ENCODE data around the gene LGR5. TPM values are rescaled to one million over a fixed set of nuclear protein-coding genes. Genes with fewer than 3 reads are reported as not detected.

The LGR5 gene
- total and polyA plus RNA-seq, 9 of the 15 experiments (the other 6 are each of a cell fraction or from before 2014, with no cell fraction given), result not detected

DNA sequence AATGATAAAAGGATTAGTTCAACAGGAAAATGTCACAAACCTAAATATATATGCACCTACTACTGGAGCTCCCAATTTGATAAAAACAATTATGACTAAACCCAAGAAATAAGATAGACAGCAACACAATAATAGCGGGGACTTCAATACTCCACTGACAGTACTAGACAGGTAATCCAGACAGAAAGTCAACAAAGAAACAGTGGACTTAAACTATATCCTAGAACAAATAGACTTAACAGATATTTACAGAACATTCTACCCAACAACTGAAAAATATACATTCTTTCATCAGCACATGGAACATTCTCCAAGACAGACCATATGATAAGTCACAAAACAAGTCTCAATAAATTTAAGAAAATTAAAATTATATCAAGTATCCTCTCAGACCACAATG, 28.0 kb upstream of the LGR5 start:
- H3K27me3 ChIP-seq (ENCODE audit: control insufficient read depth in 2 of 2, insufficient read depth in 2 of 2, low read length in 2 of 2), result no peaks in the 10 kb centered on the region
- no peaks in the 10 kb centered on the region for H3K9me3 ChIP-seq (replicated peaks; ENCODE audit: control insufficient read depth, insufficient read depth, low read depth, low read length)
- no peaks in the 10 kb centered on the region for H3K36me3 ChIP-seq (ENCODE audit: control insufficient read depth, insufficient read depth, low read length)
- no peak for ATAC-seq
- intact Hi-C loops (cut with micrococcal nuclease), result loop anchor here (10.0 kb wide), 1 partner anchor 533 kb away; no protein-coding TSS in a partner anchor
- no peaks in the 10 kb centered on the region for H4K20me1 ChIP-seq (replicated peaks; ENCODE audit: control insufficient read depth, insufficient read depth, low read length)
- FAIRE-seq, result no peak
- no peak overlapping the region for H2AFZ ChIP-seq (ENCODE audit: low read depth, low read length)
- H3K9me1 ChIP-seq (ENCODE audit: control insufficient read depth, insufficient read depth, low read length), result no peaks in the 10 kb centered on the region
- BruUV-seq (replicated peaks), result no TSS peak
- no peaks in the 10 kb centered on the region; a peak in 1 of 5 replicates for H3K4me1 ChIP-seq (replicated peaks in 1 of 2; ENCODE audit: control insufficient read depth in 2 of 2, insufficient read depth in 2 of 2, low read length in 2 of 2)
- 31% methylated on average over 1 of the region's 1 CpG for WGBS (ENCODE audit: insufficient coverage, low coverage, missing lambda C conversion rate)
- ChIA-PET POLR2A (no interaction called here), CTCF (ENCODE audit: low intra/inter-chr PET ratio) (no interaction called here)
- TF ChIP-seq ELF4 (CRISPR knock-in tag; IDR thresholded peaks at IDR 0.05), result no peak
- no peak overlapping the region for H3K27ac ChIP-seq (ENCODE audit: extremely low read depth, low read depth, low read length)
- in situ Hi-C loops (cut with MboI), result loop anchor here (10.0 kb wide), 1 partner anchor 343 kb away; the partner anchor contains the start of gene RAB21
- no peak overlapping the region for H3K4me2 ChIP-seq (ENCODE audit: insufficient read depth, low read length)
- DNase-seq (ENCODE audit: extremely low read depth in 1 of 4, low spot score in 3 of 4), result no peak
- H3K4me3 ChIP-seq, result no peak overlapping the region
- no peak overlapping the region for H3K9ac ChIP-seq (ENCODE audit: insufficient read depth in 1 of 2, low read depth in 2 of 2, low read length in 2 of 2)
- H3K79me2 ChIP-seq (ENCODE audit: control insufficient read depth, insufficient read depth, low read length), result no peaks in the 10 kb centered on the region

DNA sequence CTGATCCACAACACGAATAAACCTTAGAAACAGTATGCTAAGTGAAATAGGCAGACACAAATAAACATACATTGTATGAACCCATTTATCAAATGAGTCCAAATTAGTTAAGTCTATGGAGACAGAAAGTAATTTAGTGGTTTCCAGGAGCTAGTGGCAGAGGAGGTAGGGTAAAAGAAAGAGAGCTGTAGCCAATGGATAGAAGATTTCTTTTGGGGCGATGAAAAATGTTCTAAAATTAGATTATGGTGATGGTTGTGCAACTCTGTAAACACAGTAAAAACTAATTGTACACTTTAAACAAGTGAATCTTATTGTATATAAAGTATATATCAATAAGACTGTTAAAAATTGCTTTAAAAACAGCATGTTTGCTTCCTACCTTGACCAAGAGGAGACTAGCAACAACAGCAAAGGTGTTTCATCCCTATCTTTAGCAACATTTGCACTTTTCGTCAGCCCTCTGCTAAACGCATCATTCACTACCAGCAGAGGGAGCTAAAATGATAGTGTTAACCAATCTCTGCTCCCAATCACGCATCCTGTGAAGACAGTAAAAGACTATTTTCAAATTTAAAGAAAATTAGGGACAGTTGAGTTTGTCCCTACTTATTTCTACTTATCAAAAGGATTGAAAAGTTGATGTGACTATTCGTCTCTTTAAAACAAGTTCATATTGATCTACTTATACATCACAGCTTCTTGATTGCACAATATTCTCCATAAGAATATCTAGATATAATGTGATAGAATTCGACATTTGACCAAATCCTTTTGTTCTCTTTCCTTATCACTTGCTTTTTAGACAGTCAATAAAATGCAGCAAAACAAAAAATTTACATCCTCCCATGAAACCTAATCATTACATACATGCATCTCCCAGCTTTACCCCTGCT, 24.0 kb upstream of the LGR5 start:
- no TSS peak for BruUV-seq (replicated peaks)
- 1% methylated on average over 7 of the region's 7 CpGs for WGBS (ENCODE audit: insufficient coverage, low coverage, missing lambda C conversion rate)
- no peaks in the 10 kb centered on the region for H3K9me1 ChIP-seq (ENCODE audit: control insufficient read depth, insufficient read depth, low read length)
- no peak overlapping the region for H3K27ac ChIP-seq (ENCODE audit: extremely low read depth, low read depth, low read length)
- H3K79me2 ChIP-seq (ENCODE audit: control insufficient read depth, insufficient read depth, low read length), result no peaks in the 10 kb centered on the region
- no peak overlapping the region for H3K4me2 ChIP-seq (ENCODE audit: insufficient read depth, low read length)
- POLR2A ChIA-PET, result interaction anchor here (0.7 kb wide), 2 partner anchors 12 to 28 kb away, joined by 3 to 4 read pairs; no protein-coding TSS in a partner anchor
- intact Hi-C loops (cut with micrococcal nuclease), result loop anchor here (1.0 to 10.0 kb wide), 5 partner anchors 136 to 529 kb away; no protein-coding TSS in a partner anchor
- CTCF ChIA-PET (ENCODE audit: low intra/inter-chr PET ratio), result interaction anchor here (0.6 to 1.4 kb wide), 6 partner anchors 136 to 868 kb away, joined by 3 to 8 read pairs (median 3); no protein-coding TSS in a partner anchor
- H3K36me3 ChIP-seq (ENCODE audit: control insufficient read depth, insufficient read depth, low read length), result no peaks in the 10 kb centered on the region
- H3K4me1 ChIP-seq (replicated peaks in 1 of 2; ENCODE audit: control insufficient read depth in 2 of 2, insufficient read depth in 2 of 2, low read length in 2 of 2), result no peaks in the 10 kb centered on the region
- no peak overlapping the region for H2AFZ ChIP-seq (ENCODE audit: low read depth, low read length)
- no peak overlapping the region for H3K9ac ChIP-seq (ENCODE audit: insufficient read depth in 1 of 2, low read depth in 2 of 2, low read length in 2 of 2)
- no peak overlapping the region for H3K4me3 ChIP-seq
- DNase-seq (ENCODE audit: extremely low read depth in 1 of 4, low spot score in 3 of 4), result peak; percentile 44 to 68 (median 53)
- FAIRE-seq, result peak; percentile 92
- in situ Hi-C loops (cut with MboI), result loop anchor here (10.0 kb wide), 1 partner anchor 339 kb away; the partner anchor contains the start of gene RAB21
- H3K27me3 ChIP-seq (ENCODE audit: control insufficient read depth in 2 of 2, insufficient read depth in 2 of 2, low read length in 2 of 2), result no peaks in the 10 kb centered on the region
- peak; percentile 95 for ATAC-seq
- H3K9me3 ChIP-seq (replicated peaks; ENCODE audit: control insufficient read depth, insufficient read depth, low read depth, low read length), result no peaks in the 10 kb centered on the region
- H4K20me1 ChIP-seq (replicated peaks; ENCODE audit: control insufficient read depth, insufficient read depth, low read length), result no peaks in the 10 kb centered on the region
- TF ChIP-seq LARP7 (IDR thresholded peaks at IDR 0.05) (no peak), CEBPG (CRISPR knock-in tag; IDR thresholded peaks at IDR 0.05) (no peak; the same call in 1 of the 2 replicates), CEBPG (tag; conservative IDR thresholded peaks at IDR 0.05 in 1 of 2, IDR thresholded peaks at IDR 0.05 in 1 of 2) (peak; percentile 78 to 95), POLR3A (IDR thresholded peaks at IDR 0.05; ENCODE audit: borderline replicate concordance, extremely low read depth, insufficient read depth, insufficient read length) (no peak), SMC3 (conservative IDR thresholded peaks at IDR 0.05; ENCODE audit: insufficient read depth, low read depth, low read length) (peak; percentile 62)

Data from K562 (cell line).